ENCODE data around the gene CD300LF.

CD300LF gene

GRCh38 chr17:74759243-74759801 lies 46.6 kb upstream of the CD300LF start:
- no peak for TF ChIP-seq POLR2AphosphoS5 (IDR thresholded peaks at IDR 0.05; ENCODE audit: low read depth, low read length)
- no peak for TF ChIP-seq SIN3A (IDR thresholded peaks at IDR 0.05; ENCODE audit: borderline replicate concordance, insufficient read depth, low read length)
- TF ChIP-seq REST (IDR thresholded peaks at IDR 0.05; ENCODE audit: insufficient read depth in 1 of 2, low read depth in 2 of 2, low read length in 2 of 2): no peak
- no peak for TF ChIP-seq TAF1 (IDR thresholded peaks at IDR 0.05; ENCODE audit: borderline replicate concordance, insufficient read depth, low read length)
- TF ChIP-seq FOXP2 (optimal IDR thresholded peaks at IDR 0.05; ENCODE audit: borderline replicate concordance, extremely low read depth, extremely low read length, insufficient read depth): no peak

- TF ChIP-seq FOXP2 (optimal IDR thresholded peaks at IDR 0.05; ENCODE audit: borderline replicate concordance, extremely low read depth, extremely low read length, insufficient read depth) (no peak), SIN3A (IDR thresholded peaks at IDR 0.05; ENCODE audit: borderline replicate concordance, insufficient read depth, low read length) (no peak), TAF1 (IDR thresholded peaks at IDR 0.05; ENCODE audit: borderline replicate concordance, insufficient read depth, low read length) (no peak), POLR2AphosphoS5 (IDR thresholded peaks at IDR 0.05; ENCODE audit: low read depth, low read length) (no peak), REST (IDR thresholded peaks at IDR 0.05; ENCODE audit: insufficient read depth in 1 of 2, low read depth in 2 of 2, low read length in 2 of 2) (no peak)
Measured at GRCh38 chr17:74758848-74759168, 46.1 kb upstream of the CD300LF start.

- TF ChIP-seq TAF1 (IDR thresholded peaks at IDR 0.05; ENCODE audit: borderline replicate concordance, insufficient read depth, low read length) (no peak), FOXP2 (optimal IDR thresholded peaks at IDR 0.05; ENCODE audit: borderline replicate concordance, extremely low read depth, extremely low read length, insufficient read depth) (no peak)
Measured at GRCh38 chr17:74757931-74758847, 45.5 kb upstream of the CD300LF start.

GRCh38 chr17:74757502-74757901 lies 44.8 kb upstream of the CD300LF start:
- TF ChIP-seq FOXP2 (optimal IDR thresholded peaks at IDR 0.05; ENCODE audit: borderline replicate concordance, extremely low read depth, extremely low read length, insufficient read depth): no peak
- no peak for TF ChIP-seq SIN3A (IDR thresholded peaks at IDR 0.05; ENCODE audit: borderline replicate concordance, insufficient read depth, low read length)
- TF ChIP-seq REST (IDR thresholded peaks at IDR 0.05; ENCODE audit: insufficient read depth in 1 of 2, low read depth in 2 of 2, low read length in 2 of 2): no peak
- no peak for TF ChIP-seq POLR2AphosphoS5 (IDR thresholded peaks at IDR 0.05; ENCODE audit: low read depth, low read length)
- TF ChIP-seq TAF1 (IDR thresholded peaks at IDR 0.05; ENCODE audit: borderline replicate concordance, insufficient read depth, low read length): no peak

GRCh38 chr17:74756891-74757290 lies 44.2 kb upstream of the CD300LF start:
- TF ChIP-seq POLR2AphosphoS5 (IDR thresholded peaks at IDR 0.05; ENCODE audit: low read depth, low read length) (no peak), TAF1 (IDR thresholded peaks at IDR 0.05; ENCODE audit: borderline replicate concordance, insufficient read depth, low read length) (no peak), SIN3A (IDR thresholded peaks at IDR 0.05; ENCODE audit: borderline replicate concordance, insufficient read depth, low read length) (no peak), REST (IDR thresholded peaks at IDR 0.05; ENCODE audit: insufficient read depth in 1 of 2, low read depth in 2 of 2, low read length in 2 of 2) (no peak), FOXP2 (optimal IDR thresholded peaks at IDR 0.05; ENCODE audit: borderline replicate concordance, extremely low read depth, extremely low read length, insufficient read depth) (no peak)
